ENCODE measurements around the gene POLR2H.

The POLR2H gene

DNA sequence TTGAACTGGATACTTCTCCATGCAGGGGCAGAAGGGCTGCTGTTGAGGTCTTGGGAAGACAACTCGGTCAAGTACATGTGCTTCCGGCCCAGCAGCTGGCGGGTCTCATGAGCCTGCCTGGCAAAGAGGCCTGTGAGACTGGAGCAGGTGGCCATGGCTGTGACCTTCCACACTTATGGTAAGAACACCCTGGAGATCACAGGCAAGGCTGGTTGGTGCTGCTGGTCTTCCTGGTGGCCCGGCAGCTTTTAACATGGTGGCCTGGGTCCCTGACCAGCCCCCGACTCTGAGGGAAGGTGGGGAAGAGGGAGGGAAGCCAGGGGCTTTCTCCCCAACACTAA lies 33.8 kb downstream of the POLR2H start:
- no peak overlapping the region for H3K27ac ChIP-seq
- no peaks in the 10 kb centered on the region for H3K27me3 ChIP-seq (ENCODE audit: control insufficient read depth, insufficient read depth, low read length)
- no peak overlapping the region for H3K9ac ChIP-seq
- no peak overlapping the region for H2AFZ ChIP-seq
- H3K4me3 ChIP-seq (ENCODE audit: low read depth, low read length): no peak overlapping the region
- no peak overlapping the region for H3K4me2 ChIP-seq (ENCODE audit: low read length)
- no peaks in the 10 kb centered on the region for H3K9me3 ChIP-seq (ENCODE audit: control insufficient read depth, low read length)
- no peaks in the 10 kb centered on the region for H3K4me1 ChIP-seq
- no peaks in the 10 kb centered on the region for H3K79me2 ChIP-seq
- TF ChIP-seq, protein P1, sequence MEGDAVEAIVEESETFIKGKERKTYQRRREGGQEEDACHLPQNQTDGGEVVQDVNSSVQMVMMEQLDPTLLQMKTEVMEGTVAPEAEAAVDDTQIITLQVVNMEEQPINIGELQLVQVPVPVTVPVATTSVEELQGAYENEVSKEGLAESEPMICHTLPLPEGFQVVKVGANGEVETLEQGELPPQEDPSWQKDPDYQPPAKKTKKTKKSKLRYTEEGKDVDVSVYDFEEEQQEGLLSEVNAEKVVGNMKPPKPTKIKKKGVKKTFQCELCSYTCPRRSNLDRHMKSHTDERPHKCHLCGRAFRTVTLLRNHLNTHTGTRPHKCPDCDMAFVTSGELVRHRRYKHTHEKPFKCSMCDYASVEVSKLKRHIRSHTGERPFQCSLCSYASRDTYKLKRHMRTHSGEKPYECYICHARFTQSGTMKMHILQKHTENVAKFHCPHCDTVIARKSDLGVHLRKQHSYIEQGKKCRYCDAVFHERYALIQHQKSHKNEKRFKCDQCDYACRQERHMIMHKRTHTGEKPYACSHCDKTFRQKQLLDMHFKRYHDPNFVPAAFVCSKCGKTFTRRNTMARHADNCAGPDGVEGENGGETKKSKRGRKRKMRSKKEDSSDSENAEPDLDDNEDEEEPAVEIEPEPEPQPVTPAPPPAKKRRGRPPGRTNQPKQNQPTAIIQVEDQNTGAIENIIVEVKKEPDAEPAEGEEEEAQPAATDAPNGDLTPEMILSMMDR (IDR thresholded peaks at IDR 0.05): no peak
- no peaks in the 10 kb centered on the region for H3K36me3 ChIP-seq (ENCODE audit: control insufficient read depth, insufficient read depth, low read length)

DNA sequence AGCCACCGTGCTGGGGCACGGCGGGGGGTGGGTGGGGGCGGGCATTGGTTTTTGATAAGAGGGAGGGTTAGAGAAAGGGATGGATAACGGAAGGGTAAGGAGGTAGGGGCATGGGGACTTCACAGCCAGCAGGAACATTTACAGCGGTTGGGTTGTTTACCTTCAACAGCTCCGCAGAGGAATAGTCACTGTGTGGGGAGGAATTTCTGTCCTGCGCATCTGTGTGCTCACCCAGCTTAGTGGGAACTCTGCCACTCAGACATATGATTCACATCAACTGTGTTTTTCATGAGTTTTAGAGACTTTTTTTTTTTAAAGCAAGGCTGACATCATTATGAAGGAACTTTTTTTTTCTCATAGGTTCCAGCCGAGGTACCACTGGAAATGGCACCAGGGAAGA lies 37.9 kb downstream of the POLR2H start:
- Histone ChIP-seq H2AFZ (no peak overlapping the region), H3K36me3 (ENCODE audit: control insufficient read depth, insufficient read depth, low read length) (no peaks in the 10 kb centered on the region), H3K4me1 (no peaks in the 10 kb centered on the region), H3K79me2 (no peaks in the 10 kb centered on the region), H3K4me2 (ENCODE audit: low read length) (no peak overlapping the region), H3K27me3 (ENCODE audit: control insufficient read depth, insufficient read depth, low read length) (no peaks in the 10 kb centered on the region), H3K4me3 (ENCODE audit: low read depth, low read length) (no peak overlapping the region), H3K9ac (no peak overlapping the region), H3K9me3 (ENCODE audit: control insufficient read depth, low read length) (no peaks in the 10 kb centered on the region), H3K27ac (no peak overlapping the region)
- TF ChIP-seq, protein P1 (IDR thresholded peaks at IDR 0.05): no peak

DNA sequence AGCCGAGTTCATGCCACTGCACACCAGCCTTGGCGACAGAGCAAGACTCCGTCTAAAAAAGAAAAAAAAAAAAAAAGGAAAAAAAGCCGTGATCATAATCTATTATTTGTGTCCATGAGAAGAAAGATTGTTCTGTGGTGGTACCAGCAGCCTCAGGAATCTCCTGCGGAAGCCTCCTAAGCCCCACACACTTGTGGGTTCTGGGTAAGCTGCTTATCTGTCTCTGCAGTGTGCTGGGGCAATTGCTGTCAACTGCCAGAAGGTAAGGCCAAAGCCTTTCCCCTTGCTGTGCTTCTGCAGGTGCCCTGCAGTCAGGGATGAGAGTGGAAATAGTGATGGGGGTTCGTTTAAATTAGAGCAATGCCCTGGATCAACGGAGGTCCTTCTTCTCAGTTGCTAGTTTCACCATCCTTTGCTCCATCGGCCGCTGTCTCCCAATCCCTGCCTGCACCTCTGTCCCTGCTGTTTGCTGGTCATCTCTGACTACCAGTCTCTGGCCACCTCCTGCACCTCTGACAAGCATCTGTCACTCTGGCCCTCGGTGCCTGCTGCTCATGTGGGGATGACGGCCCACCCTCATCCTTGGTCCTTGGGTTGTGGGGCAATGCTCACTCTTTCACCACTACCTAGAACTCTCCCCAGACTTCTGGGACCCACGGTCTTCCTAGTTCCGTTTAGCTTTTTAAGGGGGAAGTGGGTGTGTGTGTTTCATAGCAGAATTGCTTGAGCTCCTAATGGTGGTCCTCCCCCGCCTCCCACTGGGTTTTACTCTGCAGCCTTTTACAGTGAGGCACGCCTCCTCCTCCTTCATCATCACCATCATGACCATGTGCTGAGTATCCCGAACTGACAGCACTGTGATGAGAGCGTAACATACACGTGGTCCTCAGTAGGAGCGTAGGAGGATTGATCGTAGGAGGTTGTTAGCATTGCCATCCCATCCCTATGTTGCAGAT lies 43.8 kb downstream of the POLR2H start:
- Histone ChIP-seq H3K4me1 (no peaks in the 10 kb centered on the region), H3K9ac (no peak overlapping the region), H3K79me2 (no peaks in the 10 kb centered on the region), H3K4me3 (ENCODE audit: low read depth, low read length) (no peak overlapping the region), H3K9me3 (ENCODE audit: control insufficient read depth, low read length) (no peaks in the 10 kb centered on the region), H3K36me3 (ENCODE audit: control insufficient read depth, insufficient read depth, low read length) (no peaks in the 10 kb centered on the region), H3K27ac (no peak overlapping the region), H2AFZ (no peak overlapping the region), H3K4me2 (ENCODE audit: low read length) (no peak overlapping the region), H3K27me3 (ENCODE audit: control insufficient read depth, insufficient read depth, low read length) (no peaks in the 10 kb centered on the region)
- TF ChIP-seq, protein P1 (IDR thresholded peaks at IDR 0.05): no peak

DNA sequence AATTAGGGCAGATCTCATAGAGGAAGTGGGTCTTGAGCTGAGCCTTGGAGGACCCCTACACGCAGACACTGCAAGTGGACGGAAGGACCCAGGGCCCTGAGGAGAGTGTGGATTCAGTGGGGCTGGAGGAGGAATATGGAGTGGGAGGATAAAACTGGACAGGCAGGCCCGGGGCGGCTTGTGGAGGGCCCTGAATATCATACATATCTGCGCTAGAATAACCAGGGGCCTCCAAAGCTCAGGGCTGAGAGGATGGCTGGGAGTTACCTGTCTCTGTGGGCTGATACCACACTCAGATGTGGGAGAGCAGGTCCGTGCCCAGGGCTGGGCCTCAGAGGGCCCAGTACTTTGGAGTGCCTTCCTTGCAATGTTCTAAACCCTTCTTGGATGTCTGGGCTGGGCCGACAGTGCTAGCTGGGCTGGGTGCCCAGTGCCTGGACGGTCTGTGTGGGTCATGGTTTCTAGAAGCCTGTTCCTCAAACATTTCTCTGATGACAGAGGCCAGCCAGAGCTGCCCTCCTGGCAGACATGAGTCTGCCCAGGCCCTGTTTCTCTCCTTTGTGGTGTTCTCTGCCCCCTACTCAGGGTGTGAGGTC lies 47.9 kb downstream of the POLR2H start:
- H3K27ac ChIP-seq: no peak overlapping the region
- H2AFZ ChIP-seq: no peak overlapping the region
- TF ChIP-seq, protein P1 (IDR thresholded peaks at IDR 0.05): no peak
- H3K9me3 ChIP-seq (ENCODE audit: control insufficient read depth, low read length): no peaks in the 10 kb centered on the region
- H3K4me3 ChIP-seq (ENCODE audit: low read depth, low read length): no peak overlapping the region
- H3K36me3 ChIP-seq (ENCODE audit: control insufficient read depth, insufficient read depth, low read length): no peaks in the 10 kb centered on the region
- H3K79me2 ChIP-seq: no peaks in the 10 kb centered on the region
- no peak overlapping the region for H3K4me2 ChIP-seq (ENCODE audit: low read length)
- no peaks in the 10 kb centered on the region for H3K27me3 ChIP-seq (ENCODE audit: control insufficient read depth, insufficient read depth, low read length)
- no peaks in the 10 kb centered on the region for H3K4me1 ChIP-seq
- H3K9ac ChIP-seq: no peak overlapping the region

Data from parathyroid adenoma (tissue), 2 donors.